GM23338 (cell line): ENCODE data around the gene SP2.

ENCODE experiments used
- CREB1 ChIP-seq: fragments of 250-450 bp; sonication (Bioruptor Pico); IDR thresholded peaks from 2 replicates; pipeline ENCODE4 v1.5.0; 2020; ENCODE audit warnings: low read depth, mild to moderate bottlenecking, moderate library complexity
- CTCF ChIP-seq, 2 experiments: fragments of 200-600 bp in 1 of 2; sonication (generic) in 1 of 2; conservative IDR thresholded peaks; 2 replicates each; pipeline versions ENCODE4 v1.5.1 to v1.6.1; 2016 to 2017; ENCODE audit warnings: antibody characterized with exemption in 2 of 2, low read depth in 2 of 2, mild to moderate bottlenecking in 2 of 2, moderate library complexity in 1 of 2
- EZH2 ChIP-seq: fragments of 200-600 bp; sonication (generic); IDR thresholded peaks from one replicate; pipeline ENCODE4 v1.8.0; 2017; ENCODE audit warnings: antibody characterized with exemption, mild to moderate bottlenecking, low read depth; ENCODE audit not compliant: unreplicated experiment
- EZH2phosphoT487 ChIP-seq: fragments of 200-600 bp; sonication (generic); IDR thresholded peaks from one replicate; pipeline ENCODE4 v1.8.1; 2018; ENCODE audit warnings: antibody characterized with exemption; ENCODE audit not compliant: unreplicated experiment
- JUNB ChIP-seq: IDR thresholded peaks from one replicate; pipeline ENCODE4 v1.6.1; 2016; ENCODE audit warnings: antibody characterized with exemption; ENCODE audit not compliant: unreplicated experiment
- NANOG ChIP-seq: IDR thresholded peaks from 2 replicates; pipeline ENCODE4 v1.6.1; 2016; ENCODE audit warnings: antibody characterized with exemption, borderline replicate concordance
- POLR2AphosphoS5 ChIP-seq: IDR thresholded peaks from 2 replicates; pipeline ENCODE4 v1.6.1; 2016; ENCODE audit warnings: antibody characterized with exemption, low read depth
- REST ChIP-seq: IDR thresholded peaks from one replicate; pipeline ENCODE4 v1.6.1; 2018; ENCODE audit warnings: antibody characterized with exemption; ENCODE audit not compliant: unreplicated experiment
- STAT1 ChIP-seq: IDR thresholded peaks from one replicate; pipeline ENCODE4 v1.6.1; 2016; ENCODE audit warnings: antibody characterized with exemption; ENCODE audit not compliant: unreplicated experiment
- ZNF114 ChIP-seq: fragments of 250-450 bp; sonication (Bioruptor Pico); IDR thresholded peaks from 2 replicates; pipeline ENCODE4 v1.5.0; 2020; ENCODE audit warnings: mild to moderate bottlenecking, moderate library complexity
- ZNF462 ChIP-seq: fragments of 250-450 bp; sonication (Bioruptor Pico); IDR thresholded peaks from 2 replicates; pipeline ENCODE4 v1.5.0; 2020; ENCODE audit warnings: mild to moderate bottlenecking, moderate library complexity
- TF ChIP-seq, protein P1 (sequence below): IDR thresholded peaks from 2 replicates; pipeline ENCODE4 v1.6.1; 2016; ENCODE audit warnings: antibody characterized with exemption

GRCh38 chr17:47945529-47946508 is 49.8 kb downstream of the SP2 start:
- TF ChIP-seq CREB1 (CRISPR knock-in tag) (no peak), EZH2phosphoT487 (no peak), CTCF (conservative IDR thresholded peaks at IDR 0.05; ENCODE audit: low read depth in 2 of 2) (no peak), REST (no peak), EZH2 (no peak), POLR2AphosphoS5 (no peak), JUNB (no peak), NANOG (no peak), ZNF462 (CRISPR knock-in tag) (no peak), STAT1 (no peak), ZNF114 (CRISPR knock-in tag) (no peak)
- TF ChIP-seq, protein P1, sequence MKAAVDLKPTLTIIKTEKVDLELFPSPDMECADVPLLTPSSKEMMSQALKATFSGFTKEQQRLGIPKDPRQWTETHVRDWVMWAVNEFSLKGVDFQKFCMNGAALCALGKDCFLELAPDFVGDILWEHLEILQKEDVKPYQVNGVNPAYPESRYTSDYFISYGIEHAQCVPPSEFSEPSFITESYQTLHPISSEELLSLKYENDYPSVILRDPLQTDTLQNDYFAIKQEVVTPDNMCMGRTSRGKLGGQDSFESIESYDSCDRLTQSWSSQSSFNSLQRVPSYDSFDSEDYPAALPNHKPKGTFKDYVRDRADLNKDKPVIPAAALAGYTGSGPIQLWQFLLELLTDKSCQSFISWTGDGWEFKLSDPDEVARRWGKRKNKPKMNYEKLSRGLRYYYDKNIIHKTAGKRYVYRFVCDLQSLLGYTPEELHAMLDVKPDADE, result no peak
